GM21576 (cell line): ENCODE measurements around the gene DENND4B.
"Not testable (repeated sequence)": the region's sequence is repeated elsewhere in the genome, so short reads cannot be mapped to it uniquely, and the experiment has no call there.

Experiments used
- ATAC-seq: cut with Tn5 transposase; IDR thresholded peaks from one replicate; pipeline ENCODE4 v1.9.1; 2021; ENCODE audit warnings: mild to moderate bottlenecking, moderate library complexity; ENCODE audit not compliant: unreplicated experiment

Gene DENND4B

DNA sequence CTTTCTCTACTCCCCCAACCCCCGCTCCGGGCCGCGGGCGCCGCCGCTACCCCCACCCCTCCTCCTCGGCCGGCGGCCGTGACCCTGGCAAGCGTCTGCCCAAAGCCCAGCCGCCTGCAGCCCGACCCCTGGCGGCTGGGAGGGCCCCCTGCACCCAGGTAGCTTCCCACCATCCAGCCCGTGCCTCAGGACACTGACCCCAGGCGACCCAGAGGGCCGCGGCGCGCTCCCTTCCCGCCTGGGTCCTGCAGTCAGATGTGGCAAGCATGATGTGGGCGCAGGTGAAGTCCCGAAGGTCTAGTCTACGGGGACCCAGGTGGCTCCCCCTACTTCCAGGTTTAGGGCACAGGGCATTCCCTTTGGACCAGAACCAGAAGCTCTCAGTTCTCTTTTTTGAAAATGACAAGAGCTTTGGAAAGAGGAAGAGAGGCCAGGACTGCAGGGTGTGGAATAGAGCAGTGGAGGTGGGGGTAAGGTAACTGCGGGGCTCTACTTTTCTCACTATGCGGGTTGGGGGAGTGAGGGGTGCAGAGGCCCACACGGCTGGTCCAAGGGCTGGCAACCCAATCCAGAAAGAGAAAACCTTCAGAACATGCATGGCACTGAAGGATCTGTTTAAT lies at the start of gene DENND4B:
TSS of gene DENND4B (minus strand) at position 97 of the 620 bp plus-strand sequence. CDS start 2,344 bp downstream, outside the sequence.
- peak; percentile 50 for ATAC-seq

GRCh38 chr1:153995640-153996039 lies 49.1 kb upstream of the DENND4B start:
- ATAC-seq, result no peak

GRCh38 chr1:153995202-153995601 lies 48.7 kb upstream of the DENND4B start:
- no peak for ATAC-seq

- no peak for ATAC-seq
Observed at GRCh38 chr1:153991806-153992205, 45.3 kb upstream of the DENND4B start.

- no peak for ATAC-seq
Observed at GRCh38 chr1:153991151-153991630, 44.7 kb upstream of the DENND4B start.

- ATAC-seq, result peak; percentile 70
Observed at GRCh38 chr1:153990468-153991150, 44.1 kb upstream of the DENND4B start, which contains the start of gene RPS27. TSS of gene RPS27 (plus strand) at chr1:153990762. CDS start at chr1:153990797, 35 bp downstream.

GRCh38 chr1:153987621-153988020 lies 41.1 kb upstream of the DENND4B start:
- no peak for ATAC-seq

DNA sequence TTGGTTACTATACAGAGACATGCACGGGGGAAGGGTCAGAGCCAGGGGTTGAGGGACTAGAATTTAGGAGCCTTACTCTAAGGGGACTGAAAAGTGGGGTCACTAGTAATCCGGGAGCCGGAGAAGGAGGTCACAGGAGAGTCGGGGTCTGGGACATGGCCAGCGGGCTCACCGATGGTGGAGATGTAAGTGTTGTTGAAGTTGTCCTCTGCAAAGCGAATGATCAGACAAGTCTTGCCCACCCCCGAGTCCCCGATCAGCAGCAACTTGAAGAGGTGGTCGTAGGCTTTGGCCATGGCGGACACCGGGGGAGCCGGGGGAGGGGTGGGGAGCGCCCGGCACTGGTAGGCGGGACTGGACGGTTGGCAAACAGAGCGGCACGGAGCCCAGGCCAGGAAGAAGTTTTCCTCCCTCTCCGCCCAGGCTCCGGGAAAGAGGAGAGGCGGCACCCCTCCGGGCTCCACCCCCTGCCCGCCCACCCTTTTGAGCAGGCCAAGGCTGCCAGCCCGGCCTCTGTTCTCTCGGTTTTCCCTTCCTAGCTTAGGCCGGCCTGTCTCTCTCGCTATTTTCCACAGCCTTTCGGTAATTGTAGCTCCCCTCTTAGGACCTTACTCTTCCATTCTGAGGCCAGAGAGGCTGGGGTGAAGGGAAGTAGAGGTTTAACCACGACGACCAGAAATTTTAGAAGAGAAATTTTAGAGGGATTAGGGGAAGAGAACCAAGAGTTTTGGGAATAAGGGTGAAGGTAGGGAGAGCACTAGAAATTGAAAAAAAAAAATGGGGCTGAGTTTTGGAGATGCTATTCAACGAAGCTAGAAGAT lies 39.6 kb upstream of the DENND4B start, which contains the start of gene RAB13:
TSS of gene RAB13 (minus strand) at position 399 of the 821 bp plus-strand sequence. CDS start at position 296, 103 bp downstream.
- no peak for ATAC-seq

GRCh38 chr1:153985341-153985912 lies 38.9 kb upstream of the DENND4B start:
- ATAC-seq, result no peak

- ATAC-seq, result no peak
Observed at GRCh38 chr1:153984123-153984894, 37.8 kb upstream of the DENND4B start.

- ATAC-seq, result not testable (repeated sequence)
Observed at GRCh38 chr1:153981735-153982134, 35.2 kb upstream of the DENND4B start.

- not testable (repeated sequence) for ATAC-seq
Observed at GRCh38 chr1:153979091-153979490, 32.6 kb upstream of the DENND4B start.

DNA sequence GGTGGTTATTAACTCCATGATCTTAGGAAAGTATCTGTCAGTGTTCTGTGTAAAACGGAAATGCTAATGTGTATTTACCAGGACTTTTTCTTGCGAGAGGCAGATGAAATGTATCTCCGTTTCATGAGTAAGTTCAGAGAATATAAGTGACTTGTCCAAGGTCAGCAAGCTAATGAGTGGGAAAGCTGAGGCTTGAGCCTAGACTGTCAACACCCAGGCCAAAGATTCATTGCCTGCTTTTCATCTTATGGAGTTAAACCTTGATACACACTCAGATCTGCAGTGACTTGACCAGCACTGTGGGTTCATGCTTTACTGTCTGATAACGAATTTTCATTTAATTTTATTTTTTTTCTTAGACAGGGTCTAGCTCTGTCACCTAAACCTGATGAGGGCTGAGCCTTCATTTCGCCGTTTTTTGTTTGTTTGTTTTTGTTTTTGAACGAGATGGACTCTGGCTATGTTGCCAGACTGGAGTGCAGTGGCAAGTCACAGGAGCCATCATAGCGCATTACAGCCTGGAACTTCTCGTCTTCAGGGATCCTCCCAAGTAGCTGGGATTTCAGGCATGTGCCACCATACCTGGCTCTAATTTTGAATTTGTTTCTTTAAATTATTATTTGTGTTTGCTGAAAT lies 31.9 kb upstream of the DENND4B start:
- ATAC-seq, result peak; percentile 8

DNA sequence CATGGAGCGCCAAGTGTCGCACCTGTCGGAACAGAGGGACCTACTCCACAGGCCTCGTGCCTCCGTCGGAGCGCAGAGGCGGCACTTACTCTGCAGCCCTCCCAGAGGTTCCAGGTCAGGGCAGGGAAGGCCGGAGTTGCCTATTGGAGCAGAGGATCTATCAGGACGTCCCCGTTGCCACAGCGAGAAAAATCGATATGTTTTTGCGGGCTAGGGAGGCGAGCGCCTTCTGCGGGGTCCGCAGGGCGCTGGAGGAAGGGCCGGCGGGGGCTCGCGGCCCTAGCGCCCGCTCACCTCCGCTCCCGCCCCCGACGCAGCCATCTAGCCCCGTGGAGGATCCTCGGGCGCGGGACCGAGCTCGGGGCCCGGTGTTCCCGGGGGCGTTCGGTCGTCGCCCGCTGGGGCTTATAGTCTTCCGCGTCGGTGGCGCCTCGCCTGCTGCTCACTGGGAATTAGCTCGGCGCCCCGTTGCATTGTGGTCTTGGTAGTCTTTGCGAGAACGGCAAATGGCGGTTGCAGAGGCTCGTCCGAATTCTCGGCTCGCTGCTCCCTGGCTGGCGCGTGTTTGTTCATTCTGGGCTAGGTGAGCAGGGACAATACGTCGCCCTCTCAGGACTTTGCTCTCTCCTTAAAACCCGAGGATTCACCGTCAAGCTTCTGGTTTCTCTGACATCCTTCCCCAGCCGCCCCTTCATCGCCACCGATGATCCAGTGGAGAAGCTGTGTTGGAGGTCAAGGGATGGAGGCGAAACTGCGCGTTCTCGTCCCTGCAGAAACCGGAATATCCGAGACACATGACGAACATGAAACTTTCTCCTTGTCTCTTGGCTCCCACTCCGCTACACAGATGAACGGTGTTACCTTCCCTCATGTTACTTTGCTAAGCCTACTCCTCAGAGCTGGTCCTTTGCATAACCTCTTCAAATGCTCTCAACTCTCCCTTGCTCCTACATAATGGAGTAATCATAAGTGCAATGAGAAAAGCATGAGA lies 31.0 kb upstream of the DENND4B start, which contains the start of gene JTB:
TSS of gene JTB (minus strand) at position 425 of the 991 bp plus-strand sequence. CDS start at position 3, 422 bp downstream.
- ATAC-seq, result peak; percentile 65

GRCh38 chr1:153976819-153977249 lies 30.3 kb upstream of the DENND4B start:
- no peak for ATAC-seq

- no peak for ATAC-seq
Observed at GRCh38 chr1:153973525-153973924, 27.0 kb upstream of the DENND4B start.

GRCh38 chr1:153973071-153973470 lies 26.6 kb upstream of the DENND4B start:
- ATAC-seq, result no peak

DNA sequence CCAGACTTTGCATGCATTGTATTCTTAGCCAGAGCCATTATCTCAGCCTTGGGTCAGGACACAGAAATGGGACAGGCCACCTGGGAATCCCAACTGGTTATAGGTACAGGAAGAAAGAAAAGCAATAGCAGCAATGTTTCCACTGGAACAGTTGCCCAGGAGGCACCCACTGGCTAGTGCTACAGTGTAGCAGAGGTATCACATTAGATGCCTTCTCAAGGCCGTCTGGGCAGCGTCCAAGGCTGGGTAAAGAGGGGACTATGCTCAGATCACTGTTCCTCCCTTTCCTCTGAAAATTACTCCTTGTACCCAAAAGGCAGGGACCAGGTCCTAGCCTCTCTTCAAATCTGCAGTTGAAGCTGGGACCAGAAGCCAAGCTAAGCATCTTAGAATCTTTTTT lies 23.8 kb upstream of the DENND4B start:
- no peak for ATAC-seq
